Keratinocyte (primary cell): ENCODE measurements around the gene ZNF117. TPM values are rescaled to one million over a fixed set of nuclear protein-coding genes. Genes with fewer than 3 reads are reported as not detected.

Experiments used
- DNase-seq: peaks from one replicate; pipeline ENCODE4 v3.0.0-alpha.2; 2011; ENCODE audit warnings: low read depth, missing footprints, low spot score
- FAIRE-seq: peaks from 2 replicates; lab custom pipeline; 2011; peaks lifted over from hg19 to GRCh38; lab: Jason Lieb, UNC
- H2AFZ ChIP-seq: 2 replicates; pipeline ENCODE4 v1.6.0; 2012; ENCODE audit warnings: low read length, control low read depth, inconsistent platforms; ENCODE audit not compliant: control insufficient read depth
- H3K27ac ChIP-seq: 2 replicates; pipeline ENCODE4 v1.5.1; 2011; ENCODE audit warnings: low read length; ENCODE audit not compliant: control insufficient read depth, insufficient read depth
- H3K27me3 ChIP-seq: 3 replicates; pipeline ENCODE4 v1.6.0; 2011; ENCODE audit warnings: low read length; ENCODE audit not compliant: control insufficient read depth, insufficient read depth; ENCODE audit errors: extremely low read depth
- H3K36me3 ChIP-seq, 2 experiments: 2 replicates in 1 of 2; 3 replicates in 1 of 2; pipeline ENCODE4 v1.5.1; 2011; ENCODE audit warnings: low read length in 2 of 2, mild to moderate bottlenecking in 1 of 2; ENCODE audit not compliant: control insufficient read depth in 2 of 2, insufficient read depth in 2 of 2; ENCODE audit errors: extremely low read depth in 1 of 2
- H3K4me1 ChIP-seq: 3 replicates; pipeline ENCODE4 v1.5.1; 2011; ENCODE audit warnings: low read length; ENCODE audit not compliant: control insufficient read depth, insufficient read depth; ENCODE audit errors: extremely low read depth
- H3K4me2 ChIP-seq: 3 replicates; pipeline ENCODE4 v1.6.0; 2011; ENCODE audit warnings: low read depth, low read length; ENCODE audit not compliant: control insufficient read depth, insufficient read depth; ENCODE audit errors: extremely low read depth
- H3K4me3 ChIP-seq, 3 experiments: fragments of 200-600 bp in 1 of 3; sonication (generic) in 1 of 3; 2 replicates in 2 of 3; 3 replicates in 1 of 3; pipeline ENCODE4 v1.5.1; 2011 to 2016; ENCODE audit warnings: low read length in 3 of 3, mild to moderate bottlenecking in 3 of 3, control low read depth in 2 of 3, inconsistent platforms in 1 of 3, low read depth in 1 of 3, mixed read lengths in 1 of 3, mixed run types in 1 of 3, moderate library complexity in 1 of 3; ENCODE audit not compliant: control insufficient read depth in 2 of 3, insufficient read depth in 2 of 3; ENCODE audit errors: extremely low read depth in 1 of 3
- H3K79me2 ChIP-seq: 2 replicates; pipeline ENCODE4 v1.6.0; 2012; ENCODE audit warnings: low read length; ENCODE audit not compliant: control insufficient read depth, insufficient read depth
- H3K9ac ChIP-seq: 3 replicates; pipeline ENCODE4 v1.6.0; 2011; ENCODE audit warnings: low read length; ENCODE audit not compliant: control insufficient read depth, insufficient read depth; ENCODE audit errors: extremely low read depth
- H3K9me1 ChIP-seq: 3 replicates; pipeline ENCODE4 v1.6.0; 2011; ENCODE audit warnings: low read length; ENCODE audit not compliant: control insufficient read depth, insufficient read depth; ENCODE audit errors: extremely low read depth
- H3K9me3 ChIP-seq: 2 replicates; pipeline ENCODE4 v1.5.1; 2012; ENCODE audit warnings: low read depth, low read length; ENCODE audit not compliant: control insufficient read depth
- H4K20me1 ChIP-seq: 3 replicates; pipeline ENCODE4 v1.6.0; 2011; ENCODE audit warnings: low read length; ENCODE audit not compliant: control insufficient read depth, insufficient read depth; ENCODE audit errors: extremely low read depth
- CTCF ChIP-seq, 3 experiments: IDR thresholded peaks in 1 of 3; conservative IDR thresholded peaks in 1 of 3; optimal IDR thresholded peaks in 1 of 3; 2 replicates in 2 of 3; 3 replicates in 1 of 3; pipeline versions ENCODE3 to v1.5.1; 2011; ENCODE audit warnings: low read length in 3 of 3, mild to moderate bottlenecking in 3 of 3, moderate library complexity in 2 of 3, control low read depth in 1 of 3, inconsistent platforms in 1 of 3; ENCODE audit not compliant: insufficient read depth in 2 of 3; ENCODE audit errors: extremely low read depth in 1 of 3
- EZH2 ChIP-seq: IDR thresholded peaks from one replicate; pipeline ENCODE4 v1.6.1; 2012; ENCODE audit warnings: inconsistent platforms, mild to moderate bottlenecking, low read length, moderate library complexity
- dilution Hi-C: fragments of 300-500 bp; cut with MboI; formaldehyde crosslinking; loops from one replicate; pipeline ENCODE4 v1.7.0; 2020; ENCODE audit warnings: low sequenced_read_pairs; ENCODE audit not compliant: extremely low pct_ligation_motif_present
- polyA plus RNA-seq, 5 experiments: library from polyadenylated mRNA; depleted of rRNA in 3 of 5; stranded (reverse) in 3 of 5; stranded (forward) in 1 of 5; unstranded in 1 of 5; fragments of >200 nt; gene quantifications; 1 replicate in 1 of 5; 2 replicates in 3 of 5; 3 replicates in 1 of 5; pipeline versions ENCODE4 v1.2.1 to v1.2.3, GENCODE V29; 2011 to 2012; ENCODE audit warnings: missing spikeins in 2 of 5, low read depth in 1 of 5, low replicate concordance in 1 of 5

The ZNF117 gene
- polyA plus RNA-seq, 1 donor (not counting 4 experiments of a cell fraction or from before 2014, with no cell fraction given), result 1.8 TPM

- FAIRE-seq (no peak), DNase-seq (no peak)
- TF ChIP-seq EZH2 (no peak), CTCF (optimal IDR thresholded peaks at IDR 0.05 in 1 of 3, IDR thresholded peaks at IDR 0.05 in 1 of 3, conservative IDR thresholded peaks at IDR 0.05 in 1 of 3; ENCODE audit: extremely low read depth in 1 of 3, insufficient read depth in 2 of 3, low read length in 3 of 3) (no peak)
- dilution Hi-C loops, result no loop called here
- no peak overlapping the region for H3K4me3 ChIP-seq
- H3K4me2 ChIP-seq, result no peak overlapping the region
- H3K27me3 ChIP-seq, result no peaks in the 10 kb centered on the region
- H2AFZ ChIP-seq, result no peak overlapping the region
- H3K36me3 ChIP-seq, result peaks cover 0 to 2% of the 10 kb centered on the region in 2 experiments
- H3K4me1 ChIP-seq, result peaks cover 5% of the 10 kb centered on the region
- no peaks in the 10 kb centered on the region for H3K9me1 ChIP-seq
- H3K9me3 ChIP-seq, result peaks cover 6% of the 10 kb centered on the region
- no peak overlapping the region for H3K9ac ChIP-seq
- H3K79me2 ChIP-seq, result no peaks in the 10 kb centered on the region
- no peaks in the 10 kb centered on the region for H4K20me1 ChIP-seq
- H3K27ac ChIP-seq, result peak overlapping the region; percentile 34
Observed at GRCh38 chr7:64998865-64999164, 8.0 kb upstream of the ZNF117 start.

- no peak overlapping the region for H3K27ac ChIP-seq
- H3K4me3 ChIP-seq, result no peak overlapping the region
- no peaks in the 10 kb centered on the region for H3K9me1 ChIP-seq
- no peak for TF ChIP-seq CTCF (optimal IDR thresholded peaks at IDR 0.05 in 1 of 3, IDR thresholded peaks at IDR 0.05 in 1 of 3, conservative IDR thresholded peaks at IDR 0.05 in 1 of 3; ENCODE audit: extremely low read depth in 1 of 3, insufficient read depth in 2 of 3, low read length in 3 of 3)
- H2AFZ ChIP-seq, result no peak overlapping the region
- H3K9ac ChIP-seq, result no peak overlapping the region
- H3K36me3 ChIP-seq, result peaks cover 0 to 2% of the 10 kb centered on the region in 2 experiments
- DNase-seq, result no peak
- no peaks in the 10 kb centered on the region for H4K20me1 ChIP-seq
- peaks cover 9% of the 10 kb centered on the region for H3K9me3 ChIP-seq
- peak overlapping the region; percentile 9 for H3K4me2 ChIP-seq
- dilution Hi-C loops, result no loop called here
- H3K79me2 ChIP-seq, result no peaks in the 10 kb centered on the region
- peaks cover 5% of the 10 kb centered on the region for H3K4me1 ChIP-seq
- no peak for FAIRE-seq
- no peaks in the 10 kb centered on the region for H3K27me3 ChIP-seq
Observed at GRCh38 chr7:64997927-64998391, 7.1 kb upstream of the ZNF117 start.
